ENCODE measurements around the gene ADPRHL1. TPM values are rescaled to one million over a fixed set of nuclear protein-coding genes. Genes with fewer than 3 reads are reported as not detected.

Gene ADPRHL1
- total RNA-seq, 1 donor from 2014 or later, result 1.5 TPM

- intact Hi-C loops (cut with micrococcal nuclease), result no loop called here
These were observed 35.2 kb downstream of the ADPRHL1 start for GRCh38 chr13:113417836-113418721.

GRCh38 chr13:113417008-113417751 lies 36.1 kb downstream of the ADPRHL1 start:
- intact Hi-C loops (cut with micrococcal nuclease), result no loop called here

DNA sequence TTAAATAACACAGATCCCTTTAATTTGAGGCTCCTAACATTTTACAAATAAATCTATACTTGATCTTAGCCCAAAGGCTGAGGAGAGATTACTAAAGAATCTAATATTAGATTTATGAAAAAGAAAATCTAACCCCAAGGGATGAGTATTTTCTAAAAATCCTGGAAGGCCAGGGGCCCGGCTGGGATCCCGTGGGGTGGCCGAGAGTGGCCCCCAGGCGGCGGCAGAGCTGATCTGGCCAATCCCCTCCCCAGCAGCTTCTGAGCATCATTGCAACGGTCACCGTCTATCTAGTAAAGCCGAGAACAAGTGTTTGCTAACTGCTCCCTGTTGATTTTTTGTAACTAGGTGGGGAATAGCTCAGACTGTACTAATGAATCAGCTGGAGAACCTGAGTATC lies 37.5 kb downstream of the ADPRHL1 start:
- intact Hi-C loops (cut with micrococcal nuclease), result no loop called here

GRCh38 chr13:113415032-113415431 lies 38.3 kb downstream of the ADPRHL1 start:
- intact Hi-C loops (cut with micrococcal nuclease), result no loop called here

GRCh38 chr13:113414335-113414734 lies 39.0 kb downstream of the ADPRHL1 start:
- intact Hi-C loops (cut with micrococcal nuclease), result no loop called here

- intact Hi-C loops (cut with micrococcal nuclease), result no loop called here
These were observed 39.4 kb downstream of the ADPRHL1 start for GRCh38 chr13:113413898-113414282.

DNA sequence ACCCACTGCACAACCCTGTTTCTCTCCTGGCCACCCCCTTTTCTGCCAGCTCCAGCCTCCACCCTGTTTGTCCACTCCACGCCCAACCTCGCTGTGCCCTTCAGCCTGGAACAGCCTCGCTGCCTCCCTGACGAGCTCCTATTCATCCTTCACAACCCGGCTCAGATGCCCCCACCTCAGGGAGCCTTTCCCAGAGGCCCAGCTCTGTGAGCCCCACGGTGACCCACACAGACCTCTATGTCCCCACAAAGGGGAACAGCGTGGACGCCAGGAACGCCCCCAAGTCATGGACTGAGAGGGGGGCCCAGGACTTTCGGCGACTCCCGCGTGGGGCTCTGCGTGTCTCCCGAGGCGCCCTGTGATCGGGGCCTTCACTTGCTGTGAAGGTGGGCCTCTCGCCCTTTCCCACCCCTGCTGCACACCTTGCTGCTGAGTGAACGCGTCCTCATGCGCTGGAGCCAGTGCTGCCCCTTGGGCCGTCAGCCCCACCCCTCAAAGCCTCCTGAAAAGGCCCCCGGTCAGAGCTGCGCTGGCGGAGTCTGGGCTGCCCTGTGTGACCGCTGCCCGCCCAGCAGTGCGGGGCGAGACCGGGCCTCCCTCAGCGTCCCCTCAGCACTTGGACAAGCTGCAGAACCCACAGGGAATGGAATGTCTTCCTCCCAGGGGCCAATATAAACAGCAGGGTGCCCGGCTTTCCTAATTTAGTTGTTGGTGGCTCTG lies 40.0 kb downstream of the ADPRHL1 start:
- intact Hi-C loops (cut with micrococcal nuclease), result no loop called here

DNA sequence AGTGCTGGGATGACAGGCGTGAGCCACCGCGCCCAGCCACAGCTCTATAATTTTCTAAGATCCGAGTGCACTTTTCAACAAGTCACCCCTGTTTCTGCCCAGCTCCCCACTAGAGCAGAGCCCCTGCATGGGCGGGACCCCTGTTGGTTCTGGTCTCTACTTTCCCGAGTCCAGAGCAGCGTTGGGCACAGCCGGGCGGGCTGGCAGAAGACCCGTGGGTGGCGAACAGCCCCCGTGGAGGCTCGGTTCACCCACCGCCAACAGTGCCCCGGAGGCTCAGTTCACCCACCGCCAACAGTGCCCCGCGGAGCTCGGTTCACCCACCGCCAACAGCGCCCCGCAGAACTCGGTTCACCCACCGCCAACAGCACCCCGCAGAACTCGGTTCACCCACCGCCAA lies 40.8 kb downstream of the ADPRHL1 start:
- intact Hi-C loops (cut with micrococcal nuclease), result no loop called here

- intact Hi-C loops (cut with micrococcal nuclease), result no loop called here
These were observed 41.9 kb downstream of the ADPRHL1 start for GRCh38 chr13:113411216-113412023.

GRCh38 chr13:113410472-113411201 lies 42.7 kb downstream of the ADPRHL1 start:
- intact Hi-C loops (cut with micrococcal nuclease), result no loop called here

DNA sequence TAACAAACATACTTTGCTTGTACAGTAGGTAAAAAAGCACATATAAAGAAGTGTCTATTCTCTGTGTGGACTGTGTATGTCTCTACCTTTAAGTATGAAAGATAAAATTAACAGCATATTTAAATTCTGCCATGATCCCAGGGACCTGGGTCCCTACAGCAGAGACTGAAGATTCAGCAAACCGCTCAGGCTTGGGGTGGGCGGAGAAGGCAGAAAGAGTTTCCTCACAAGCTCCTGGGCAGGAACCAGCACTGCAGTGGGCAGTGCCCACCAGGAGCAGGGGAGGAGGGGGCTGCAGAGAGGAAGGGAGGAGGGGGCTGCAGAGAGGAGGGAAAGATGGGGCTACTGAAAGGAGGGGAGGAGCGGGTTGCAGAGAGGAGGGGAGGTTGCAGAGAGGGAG lies 44.7 kb downstream of the ADPRHL1 start:
- intact Hi-C loops (cut with micrococcal nuclease), result no loop called here

DNA sequence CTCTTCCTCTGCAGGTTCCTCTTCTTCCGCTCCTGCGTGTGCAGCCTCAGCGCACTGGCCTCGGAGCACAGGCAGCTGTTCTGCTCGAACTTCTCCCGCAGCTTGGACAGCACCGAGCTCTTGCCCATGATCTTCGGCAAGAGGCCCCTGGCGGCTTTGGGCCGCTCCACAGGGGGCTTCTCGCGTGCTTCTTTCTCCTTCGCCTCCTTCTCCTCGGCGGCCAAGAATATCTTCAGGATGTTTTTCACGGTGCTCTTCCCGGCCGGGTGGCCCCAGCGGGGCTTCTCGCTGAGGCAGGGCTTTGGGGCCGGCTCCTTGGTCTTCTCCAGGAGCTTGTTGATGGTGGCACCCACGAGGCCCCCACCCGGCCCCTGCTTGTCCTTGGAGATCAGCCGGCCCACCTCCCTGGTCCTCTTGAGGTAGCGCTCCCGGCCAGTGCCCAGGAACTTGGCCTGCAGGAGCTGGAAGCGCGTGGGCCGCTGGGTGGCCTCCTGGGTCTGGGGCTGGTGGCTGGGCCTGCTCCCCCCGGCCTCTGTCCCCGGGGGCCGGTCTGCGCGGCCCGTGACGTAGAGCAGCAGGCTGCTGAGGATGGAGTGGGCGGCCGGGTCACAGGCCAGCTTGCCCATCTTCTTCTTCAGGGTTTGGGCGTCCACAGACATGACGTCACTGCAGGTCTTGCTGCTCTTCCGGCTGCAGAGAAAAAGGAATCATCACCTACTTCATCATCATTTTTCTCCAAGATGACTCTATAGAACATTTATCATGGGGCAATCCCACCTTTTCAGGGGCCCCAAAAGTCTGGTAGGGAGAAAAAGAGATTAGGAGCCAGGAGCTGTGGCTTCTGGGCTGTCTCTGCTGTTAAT lies 45.5 kb downstream of the ADPRHL1 start:
- intact Hi-C loops (cut with micrococcal nuclease), result no loop called here

GRCh38 chr13:113407103-113407530 lies 46.2 kb downstream of the ADPRHL1 start:
- intact Hi-C loops (cut with micrococcal nuclease), result no loop called here

DNA sequence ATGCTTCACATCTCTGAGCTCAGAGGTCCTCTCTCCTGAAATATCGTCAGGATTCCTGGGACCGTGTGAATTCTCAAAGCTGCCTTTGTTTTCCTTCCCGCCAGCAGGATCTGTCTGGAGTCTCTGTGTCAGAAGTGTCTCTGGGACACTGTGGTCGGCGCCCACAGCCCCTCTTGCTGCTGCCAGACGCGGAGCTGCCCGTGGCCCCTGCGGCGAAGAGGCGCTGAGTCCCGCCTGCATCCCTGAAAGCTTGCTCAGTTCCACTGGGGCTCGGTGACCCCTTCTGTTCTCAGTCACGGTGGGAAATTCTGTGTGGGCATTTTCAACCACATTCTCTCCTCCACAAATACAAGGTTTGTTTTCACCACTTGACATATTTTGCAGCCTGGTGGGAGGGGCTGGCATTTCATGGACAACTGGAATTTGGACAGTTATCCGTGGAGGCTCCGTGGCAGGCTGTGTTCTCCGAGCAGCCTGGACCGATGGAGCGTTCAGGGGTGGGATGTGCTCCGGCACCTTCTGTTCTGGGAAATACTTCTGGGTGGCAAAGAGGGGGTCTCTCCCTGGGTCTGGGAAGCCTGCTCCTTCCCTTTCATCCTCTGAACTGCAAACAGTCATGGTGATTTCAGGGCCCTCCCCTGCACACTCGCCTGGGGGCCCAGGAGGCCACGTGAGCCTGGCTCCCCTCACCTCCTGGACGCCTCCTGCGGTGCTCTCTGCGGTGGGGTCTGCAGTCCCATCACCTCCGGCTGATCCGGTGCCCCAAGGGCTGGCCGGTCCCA lies 46.8 kb downstream of the ADPRHL1 start:
- intact Hi-C loops (cut with micrococcal nuclease), result no loop called here

GRCh38 chr13:113405481-113406300 lies 47.6 kb downstream of the ADPRHL1 start:
- intact Hi-C loops (cut with micrococcal nuclease), result no loop called here

DNA sequence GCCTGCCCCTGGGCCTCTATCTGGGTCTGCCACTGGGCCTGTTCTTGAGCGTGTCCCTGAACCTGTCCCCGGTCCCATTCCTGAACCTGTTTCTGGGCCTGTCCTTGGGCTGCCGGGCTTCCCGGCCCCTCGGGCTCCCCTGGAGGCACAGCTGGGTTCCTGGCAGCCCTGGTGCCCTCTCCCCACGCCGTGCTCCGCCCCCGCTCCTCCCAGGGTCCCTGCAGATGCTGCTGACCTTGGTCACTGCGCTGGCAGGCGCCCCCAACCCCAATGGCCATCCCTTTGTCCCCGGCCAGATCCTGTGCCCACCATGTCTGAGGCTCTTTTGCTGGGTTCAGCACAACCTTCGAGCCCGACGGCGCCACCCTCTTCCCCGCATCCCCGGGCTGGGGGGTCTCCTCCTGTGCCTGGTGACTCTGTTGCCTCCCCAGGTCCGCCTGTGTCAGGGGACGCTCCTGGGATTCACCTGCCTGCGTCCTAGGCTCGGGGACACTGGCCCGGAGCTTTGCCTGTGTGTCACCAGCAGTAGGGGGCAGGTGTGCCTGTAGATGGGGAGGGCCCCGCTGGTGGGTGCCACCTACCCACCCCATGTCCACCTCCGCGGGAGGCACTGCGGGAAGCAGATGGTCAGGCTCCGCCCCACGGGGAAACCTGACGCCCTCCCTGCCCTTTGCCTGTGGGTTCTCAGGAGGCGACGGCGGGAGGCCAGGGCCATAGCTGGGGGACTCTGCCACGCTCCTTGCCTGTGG lies 48.4 kb downstream of the ADPRHL1 start:
- intact Hi-C loops (cut with micrococcal nuclease), result no loop called here

DNA sequence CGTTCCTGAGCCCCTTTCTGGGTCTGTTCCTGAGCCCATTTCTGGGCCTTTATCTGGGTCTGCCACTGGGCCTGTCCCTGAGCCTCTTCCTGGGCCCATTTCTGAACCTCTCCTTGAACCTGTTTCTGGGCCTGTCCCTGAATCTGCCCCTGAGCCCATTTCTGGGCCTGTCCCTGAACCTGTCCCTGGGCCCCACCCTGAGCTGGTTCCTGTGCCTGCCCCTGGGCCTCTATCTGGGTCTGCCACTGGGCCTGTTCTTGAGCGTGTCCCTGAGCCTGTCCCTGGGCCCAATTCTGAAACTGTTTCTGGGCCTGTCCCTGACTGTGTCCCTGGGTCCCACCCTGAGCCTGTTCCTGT lies 48.9 kb downstream of the ADPRHL1 start:
- intact Hi-C loops (cut with micrococcal nuclease), result no loop called here

All from T-helper 1 cell treated with Interleukin-12 subunit alpha and Interleukin-12 subunit beta and Interleukin-4 antibody, amounts not matched to agents 30 ng/mL and 1 ng/mL, for 36 hours (primary cell).